NCI-H2029 treated with DMSO at 0.1 percent for 48 hours (cell line): Measurements from ENCODE around the gene FOXK2.

Experiments
- DNase-seq: peaks from one replicate; lab custom pipeline; 2025; lab: John Stamatoyannopoulos, UW

Gene FOXK2

DNA sequence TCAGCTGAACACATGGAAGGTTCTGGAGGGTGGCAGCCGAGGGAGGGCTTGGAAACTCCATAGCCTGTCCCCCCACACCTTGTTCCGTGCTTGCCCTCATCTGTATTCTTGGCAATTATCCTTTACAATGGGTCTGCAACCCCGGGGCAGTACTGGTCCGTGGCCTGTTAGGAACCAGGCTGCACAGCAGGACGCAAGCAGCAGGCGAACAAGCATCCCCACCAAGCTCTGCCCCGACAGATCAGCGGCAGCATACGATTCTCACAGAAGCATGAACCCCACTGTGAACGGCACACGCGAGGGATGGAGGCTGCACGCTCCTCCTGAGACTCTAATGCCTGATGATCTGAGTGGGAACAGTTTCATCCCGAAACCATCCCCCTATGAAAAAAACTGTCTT lies 122.5 kb downstream of the FOXK2 start:
- no peak for DNase-seq

DNA sequence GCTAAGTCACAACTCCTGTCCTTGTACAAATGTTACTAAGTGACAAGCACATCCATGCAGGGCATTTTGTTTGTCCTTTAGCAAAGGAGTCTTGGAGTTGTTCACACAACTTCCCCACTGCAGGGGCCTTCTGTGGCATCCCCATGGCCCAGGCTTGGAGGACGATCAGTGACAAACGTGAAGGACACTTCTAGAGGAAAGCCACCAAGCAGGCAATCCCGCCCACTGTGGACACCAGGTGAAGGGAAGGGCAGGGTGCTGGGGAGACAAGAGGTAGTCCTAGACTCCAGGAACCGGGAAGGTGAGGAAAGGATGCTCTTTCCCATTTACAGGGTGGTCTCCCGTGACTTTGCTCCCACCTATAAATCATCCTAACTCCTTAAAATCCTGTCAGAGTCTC lies 124.6 kb downstream of the FOXK2 start:
- no peak for DNase-seq

DNA sequence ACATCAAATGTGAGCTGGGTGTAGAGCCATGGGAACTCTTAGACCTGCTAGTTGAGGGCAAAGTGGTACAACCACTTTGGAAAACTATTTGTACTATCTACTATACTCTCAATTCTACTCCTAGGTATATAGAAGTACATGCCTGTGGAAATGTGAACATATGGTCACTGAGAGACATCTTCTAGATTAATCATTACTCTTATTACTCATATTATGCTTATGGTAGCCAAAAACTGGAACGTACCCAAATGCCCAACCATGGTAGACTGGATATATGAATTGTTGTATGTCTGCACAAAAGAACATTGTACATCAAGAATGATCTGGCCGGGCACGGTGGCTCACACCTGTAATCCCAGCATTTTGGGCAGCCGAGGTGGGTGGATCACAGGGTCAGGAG lies 126.0 kb downstream of the FOXK2 start:
- DNase-seq, result no peak

DNA sequence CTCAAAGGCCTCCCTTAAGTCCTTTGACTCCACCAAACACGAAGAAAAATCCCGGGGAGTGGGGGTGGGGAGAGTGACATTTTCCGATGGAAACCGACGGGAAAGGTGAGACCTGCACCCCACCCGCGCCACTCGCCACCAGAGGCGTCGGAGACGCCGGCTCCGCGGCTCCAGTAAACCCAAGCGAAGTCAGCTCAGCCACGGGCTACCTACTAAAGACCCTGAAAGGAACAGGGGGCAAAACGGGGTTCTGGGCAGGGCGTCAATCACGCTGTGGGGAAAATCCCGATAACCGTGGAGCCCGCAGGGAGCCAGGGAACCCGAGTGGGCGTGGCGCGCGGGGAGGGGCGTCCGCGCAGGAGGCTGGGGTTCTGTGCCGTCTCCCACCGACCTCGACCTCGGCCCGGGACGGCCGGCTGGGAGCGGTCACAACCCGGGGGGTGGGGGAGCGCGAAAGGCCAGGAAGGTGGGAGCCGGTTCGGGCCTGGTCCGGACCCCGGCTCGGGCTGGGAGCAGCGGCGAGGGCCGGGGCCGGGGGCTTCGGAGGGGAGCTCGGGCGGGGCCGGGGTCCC lies 128.1 kb downstream of the FOXK2 start:
- no peak for DNase-seq

DNA sequence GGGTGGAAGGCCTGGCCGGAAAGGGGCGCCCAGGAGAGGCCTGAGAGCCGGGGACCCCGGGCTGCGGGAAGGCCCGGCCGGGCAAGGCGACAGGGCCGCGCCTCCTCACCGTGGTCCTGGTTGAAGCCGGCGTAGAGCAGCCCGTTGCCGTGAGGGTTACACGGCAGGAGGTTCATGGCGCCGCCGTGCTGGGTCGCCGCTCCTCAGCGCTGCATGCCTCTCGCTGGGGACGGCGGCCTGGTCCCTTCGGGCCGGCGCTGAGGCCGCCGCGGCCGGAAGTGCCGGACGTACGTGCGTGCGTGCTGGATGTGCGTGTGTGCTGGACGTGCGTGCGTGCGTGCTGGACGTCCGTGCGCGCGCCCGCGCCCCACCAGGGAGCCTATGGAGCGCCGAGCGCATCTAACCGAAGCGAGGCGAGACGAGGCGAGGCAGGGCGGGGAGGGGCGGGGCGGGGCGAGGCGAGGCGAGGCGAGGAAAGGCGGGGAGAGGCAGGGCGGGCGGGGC lies 128.7 kb downstream of the FOXK2 start, which contains the start of gene WDR45B:
Gene WDR45B (minus strand): TSS at position 280 of the 504 bp plus-strand sequence. CDS start 104 bp downstream, at position 176.
- peak; percentile 10 for DNase-seq

DNA sequence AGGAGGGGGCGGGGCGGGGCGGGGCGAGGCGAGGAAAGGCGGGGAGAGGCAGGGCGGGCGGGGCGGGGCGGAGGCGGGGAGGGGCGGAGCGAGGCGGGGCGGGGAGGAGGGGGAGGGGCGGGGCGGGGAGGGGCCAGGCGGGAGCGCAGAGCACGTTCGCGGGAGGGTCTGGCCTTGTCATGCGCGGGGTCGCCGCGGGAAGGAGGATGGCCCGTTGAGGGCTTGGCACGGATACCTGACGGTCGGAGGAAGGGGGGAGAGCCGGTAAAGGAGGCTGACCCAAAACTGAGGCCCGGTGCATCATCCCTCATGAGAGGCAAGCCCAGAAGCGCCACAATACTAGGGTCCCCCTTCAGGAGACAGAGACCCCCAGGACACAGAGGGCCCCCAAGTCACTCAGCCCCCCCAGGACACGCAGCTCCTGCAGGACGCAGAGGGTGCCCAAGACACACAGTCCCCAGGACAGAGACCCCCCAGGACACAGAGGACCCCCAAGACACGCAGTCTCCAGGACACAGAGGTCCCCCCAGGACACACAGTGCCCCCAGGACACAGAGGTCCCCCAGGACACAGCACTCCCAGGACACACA lies 129.3 kb downstream of the FOXK2 start:
- DNase-seq, result no peak

DNA sequence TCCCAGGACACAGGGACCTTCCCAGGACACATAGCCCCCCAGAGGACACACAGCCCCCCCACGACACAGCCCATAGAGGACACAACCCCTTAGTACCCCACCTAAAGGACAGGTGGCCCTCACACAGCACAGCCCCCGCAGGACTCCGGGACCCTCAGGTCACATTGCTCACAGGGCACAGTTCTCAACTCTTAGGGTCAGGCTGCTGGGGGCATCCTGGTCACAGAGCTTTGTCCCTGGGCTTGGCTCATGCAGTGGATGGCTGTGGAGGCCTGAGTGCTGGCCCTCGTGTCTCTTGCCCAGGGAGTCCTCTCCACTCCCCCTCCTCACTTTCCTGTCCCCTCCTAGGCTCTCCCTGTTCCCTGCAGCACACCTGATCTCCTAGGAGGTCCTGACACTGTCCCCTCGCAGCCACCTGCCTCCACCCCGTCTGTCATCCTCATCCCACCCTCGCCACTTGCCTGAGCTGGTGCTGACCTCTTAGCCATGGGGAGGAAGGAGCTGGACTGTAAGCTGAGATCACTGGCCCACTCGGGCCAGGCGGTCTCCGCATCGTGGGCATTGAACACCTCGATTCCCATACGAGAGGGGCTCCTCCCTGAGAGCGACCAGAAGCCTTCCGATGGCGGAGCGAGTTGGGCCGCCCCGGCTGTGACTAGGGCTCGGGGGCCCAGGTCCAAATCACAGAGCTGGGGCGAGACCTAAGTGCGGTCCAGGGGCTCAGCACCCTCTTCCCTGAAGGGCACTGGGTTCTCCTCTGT lies 130.1 kb downstream of the FOXK2 start:
- DNase-seq, result no peak

DNA sequence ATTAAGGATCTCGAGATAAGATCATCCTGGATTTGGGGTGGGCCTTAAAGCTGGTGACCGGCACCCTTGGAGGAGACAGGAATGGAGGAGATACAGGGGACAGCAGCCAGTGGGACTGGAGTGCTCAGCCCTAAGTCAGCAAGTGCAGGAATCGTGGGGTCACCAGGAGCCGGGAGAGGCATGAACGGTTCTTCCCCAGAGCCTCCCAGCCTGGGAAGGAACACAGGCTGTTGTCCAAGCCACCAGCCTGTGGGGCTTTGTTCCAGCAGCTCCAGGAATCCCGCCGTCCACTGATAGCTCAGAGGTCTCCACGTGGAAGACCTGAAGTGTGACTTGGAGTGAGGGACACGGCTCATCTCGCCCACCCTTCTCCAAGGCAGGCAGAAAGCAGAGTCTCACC lies 131.2 kb downstream of the FOXK2 start:
- no peak for DNase-seq

DNA sequence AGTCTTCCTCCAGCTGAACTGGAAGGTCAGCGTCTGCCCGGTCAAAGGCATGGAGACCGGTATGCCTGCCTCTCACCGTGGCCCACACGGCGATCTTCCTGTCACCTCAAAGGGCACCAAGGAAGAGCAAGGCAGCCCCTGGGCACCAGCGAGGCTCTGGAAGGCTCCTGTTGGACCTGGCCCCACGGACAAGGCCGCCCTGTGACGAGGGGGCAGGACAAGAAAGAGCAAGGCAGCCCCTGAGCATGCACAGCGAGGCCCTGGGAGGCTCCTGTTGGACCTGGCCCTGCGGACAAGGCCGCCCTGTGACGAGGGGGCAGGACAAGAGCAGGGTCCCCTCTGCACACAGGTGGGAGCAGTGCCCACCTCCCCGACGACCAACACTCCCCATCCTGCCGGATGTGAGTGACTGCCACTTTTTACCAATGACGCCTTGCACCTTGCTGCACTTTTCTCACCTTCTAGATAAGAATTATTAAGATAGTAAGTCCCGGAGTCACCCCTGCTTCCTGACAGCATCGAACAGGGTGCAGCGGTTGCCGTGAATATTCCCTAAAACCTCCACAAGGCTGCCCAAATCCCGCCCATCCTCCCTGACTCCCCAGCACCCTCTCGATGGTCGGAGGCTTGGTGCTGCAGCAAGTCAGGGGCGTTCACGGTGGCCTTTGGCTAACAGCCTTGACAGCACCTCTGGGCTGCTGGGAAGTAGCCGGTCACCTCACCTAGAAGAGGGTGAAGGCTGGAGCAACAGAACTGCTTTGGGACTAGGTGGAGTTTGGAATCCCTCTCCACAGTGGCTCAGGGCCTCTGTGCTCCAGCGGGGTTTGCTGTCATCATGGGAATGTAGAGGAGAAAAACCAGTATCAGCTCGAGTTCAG lies 134.4 kb downstream of the FOXK2 start:
- DNase-seq, result no peak
